ENCODE measurements around the gene NANP.

GRCh38 chr20:25576783-25577530, 46.9 kb downstream of the NANP start:
- TF ChIP-seq POLR2A (IDR thresholded peaks at IDR 0.05) = no peak
- no peak for TF ChIP-seq CTCF (IDR thresholded peaks at IDR 0.05)
- TF ChIP-seq POLR2AphosphoS5 (IDR thresholded peaks at IDR 0.05; ENCODE audit: insufficient read depth in 1 of 2, low read depth in 1 of 2) = no peak
